Kidney glomerular epithelial cell (primary cell): ENCODE measurements around the gene SURF1.

Experiments used
- DNase-seq: peaks from one replicate; lab custom pipeline; 2025; lab: John Stamatoyannopoulos, UW

The SURF1 gene

GRCh38 chr9:133361507-133362092 lies 5.3 kb upstream of the SURF1 start:
- no peak for DNase-seq

DNA sequence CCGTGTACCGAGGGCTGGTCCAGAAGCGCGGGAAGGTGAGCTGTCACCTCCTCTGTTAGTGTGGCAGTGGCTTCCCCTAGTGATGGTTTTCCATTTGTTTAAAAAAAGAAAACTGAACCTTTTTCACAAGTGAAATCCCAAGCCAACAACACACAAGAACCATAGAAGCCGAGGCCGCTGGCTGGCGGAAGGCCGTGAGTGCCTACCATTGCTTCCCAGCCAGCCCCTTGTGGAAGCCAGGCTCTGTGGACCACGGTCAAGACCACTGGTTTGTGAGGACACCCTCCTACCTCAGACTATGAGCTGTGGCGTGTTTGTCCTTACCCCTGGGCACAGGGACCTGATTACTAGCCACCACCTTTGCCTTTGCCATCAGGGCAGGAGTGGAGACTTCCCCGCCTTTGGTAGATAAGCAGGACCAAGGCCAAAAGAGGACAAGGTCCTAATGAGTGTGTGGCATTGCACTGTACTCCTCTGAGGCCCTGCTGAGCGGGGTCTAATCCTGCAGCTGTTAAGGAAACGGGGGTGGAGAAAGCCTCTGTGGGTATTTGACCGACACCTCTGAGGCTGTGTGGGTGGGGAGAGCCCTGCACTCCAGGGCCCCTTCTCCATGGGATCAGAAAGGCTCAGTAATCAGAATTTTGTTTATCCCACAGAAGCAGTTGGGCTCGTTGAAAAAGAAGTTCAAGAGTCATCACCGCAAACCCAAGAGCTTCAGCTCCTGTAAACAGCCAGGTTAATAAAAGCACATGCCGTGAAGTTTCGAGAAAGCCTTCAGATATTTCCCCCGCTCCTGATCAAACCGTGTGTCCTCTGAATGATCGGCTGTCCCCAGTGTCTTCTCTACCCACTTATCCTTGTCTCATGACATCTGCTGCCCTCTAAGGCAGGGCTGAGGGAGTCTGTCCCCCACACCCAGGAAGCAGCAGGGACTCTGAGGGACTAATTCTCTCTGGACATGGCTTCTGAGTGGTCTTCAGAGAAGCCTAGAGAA lies 4.4 kb upstream of the SURF1 start:
- DNase-seq: no peak

DNA sequence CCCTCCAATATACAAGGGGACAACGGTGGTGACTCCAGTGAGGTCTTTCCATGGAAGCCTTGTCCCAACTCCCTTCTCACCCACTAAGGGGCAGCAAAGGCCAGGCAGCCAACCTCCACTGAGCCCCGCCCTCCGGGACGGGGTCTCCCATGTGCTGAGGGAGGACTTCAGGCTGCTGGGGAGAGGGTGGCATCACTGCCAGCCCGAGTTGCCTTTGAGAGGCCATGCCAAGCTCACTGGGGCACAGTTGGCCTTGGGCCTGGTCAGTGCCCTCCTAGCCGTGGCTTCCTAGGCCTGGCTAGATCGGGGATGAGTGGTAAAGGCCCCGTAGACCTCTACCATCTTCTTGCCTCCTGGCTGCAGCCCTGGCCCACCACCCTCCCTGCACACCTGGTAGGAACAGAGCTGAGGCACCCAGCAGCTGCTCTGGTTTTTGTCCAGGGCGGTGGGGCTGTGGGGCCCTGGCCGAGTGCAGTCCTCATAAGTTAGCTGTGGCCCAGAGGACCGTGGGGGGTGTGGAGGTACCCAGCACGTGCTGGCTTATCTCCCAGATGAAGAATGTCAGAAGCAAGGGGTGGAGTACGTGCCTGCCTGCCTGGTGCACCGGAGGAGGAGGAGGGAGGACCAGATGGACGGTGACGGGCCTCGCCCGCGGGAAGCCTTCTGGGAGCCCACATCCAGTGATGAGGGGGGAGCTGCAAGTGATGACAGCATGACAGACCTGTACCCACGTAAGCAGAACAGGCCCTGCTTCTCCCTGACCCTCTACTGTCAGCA lies 3.3 kb upstream of the SURF1 start:
- no peak for DNase-seq

- no peak for DNase-seq
Observed at GRCh38 chr9:133357656-133358055, 1.4 kb upstream of the SURF1 start.

DNA sequence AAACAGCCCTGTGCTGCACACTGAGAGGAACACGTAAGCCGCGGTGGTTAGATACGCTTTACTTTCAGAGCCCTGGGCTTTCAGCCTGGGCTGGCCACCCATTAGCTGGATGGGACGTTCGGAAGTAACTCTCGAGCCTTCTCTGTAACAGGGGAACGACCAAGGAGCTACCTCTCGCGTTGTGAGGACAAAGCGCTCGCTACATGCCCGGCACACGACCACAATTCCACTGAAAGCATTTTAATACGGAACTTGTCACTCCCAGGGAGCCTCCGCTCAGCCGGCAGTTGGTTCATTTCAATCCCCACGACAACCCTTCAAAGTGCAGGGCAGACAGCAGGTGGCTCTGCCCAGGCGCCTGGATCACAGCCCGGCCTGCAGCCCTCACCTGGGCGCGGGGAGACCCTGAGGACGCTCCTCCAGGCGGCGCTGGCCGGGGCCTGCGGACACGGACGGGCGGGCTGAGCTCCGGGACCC lies 368 bp downstream of the SURF1 start:
- no peak for DNase-seq

DNA sequence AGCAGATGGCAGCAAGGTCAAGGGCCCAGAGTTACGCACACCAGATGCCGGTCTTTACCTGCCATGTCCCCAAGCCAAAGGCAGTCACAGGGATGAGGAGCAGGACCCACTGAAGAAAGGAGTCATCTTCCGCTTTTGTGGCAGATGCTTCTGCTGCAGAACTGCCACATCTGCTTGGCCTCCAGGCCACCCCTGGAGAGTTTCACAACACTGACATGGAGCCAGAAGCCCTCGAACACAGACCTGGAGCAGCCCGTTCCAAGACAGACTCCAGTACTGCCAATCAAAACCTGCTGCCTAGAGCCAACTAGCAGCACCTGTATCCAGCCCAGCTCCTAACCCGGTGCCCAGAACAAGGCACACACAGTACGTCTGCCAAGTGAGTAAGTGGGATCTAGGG lies 1.5 kb downstream of the SURF1 start:
- no peak for DNase-seq

DNA sequence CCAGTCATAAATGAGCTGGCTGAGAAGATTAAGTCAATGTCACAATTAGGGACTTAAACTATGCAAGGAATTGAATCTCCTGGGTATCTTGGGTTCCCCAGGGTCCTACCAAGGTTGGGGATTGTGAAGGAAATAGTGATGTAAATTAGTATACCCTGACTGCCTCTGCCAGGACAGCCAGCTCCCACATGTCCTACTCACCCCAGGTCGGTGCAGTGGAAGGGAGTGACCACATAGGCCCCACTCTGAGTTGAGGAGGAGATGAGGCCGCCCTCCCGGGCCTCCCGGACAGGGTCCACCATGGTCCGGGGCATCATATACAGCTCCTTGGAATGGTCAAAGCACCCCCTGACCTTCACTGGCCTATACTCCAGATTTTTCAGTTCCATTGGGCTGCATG lies 2.7 kb downstream of the SURF1 start:
- no peak for DNase-seq

GRCh38 chr9:133352635-133353340 lies 3.5 kb downstream of the SURF1 start:
- DNase-seq: no peak

DNA sequence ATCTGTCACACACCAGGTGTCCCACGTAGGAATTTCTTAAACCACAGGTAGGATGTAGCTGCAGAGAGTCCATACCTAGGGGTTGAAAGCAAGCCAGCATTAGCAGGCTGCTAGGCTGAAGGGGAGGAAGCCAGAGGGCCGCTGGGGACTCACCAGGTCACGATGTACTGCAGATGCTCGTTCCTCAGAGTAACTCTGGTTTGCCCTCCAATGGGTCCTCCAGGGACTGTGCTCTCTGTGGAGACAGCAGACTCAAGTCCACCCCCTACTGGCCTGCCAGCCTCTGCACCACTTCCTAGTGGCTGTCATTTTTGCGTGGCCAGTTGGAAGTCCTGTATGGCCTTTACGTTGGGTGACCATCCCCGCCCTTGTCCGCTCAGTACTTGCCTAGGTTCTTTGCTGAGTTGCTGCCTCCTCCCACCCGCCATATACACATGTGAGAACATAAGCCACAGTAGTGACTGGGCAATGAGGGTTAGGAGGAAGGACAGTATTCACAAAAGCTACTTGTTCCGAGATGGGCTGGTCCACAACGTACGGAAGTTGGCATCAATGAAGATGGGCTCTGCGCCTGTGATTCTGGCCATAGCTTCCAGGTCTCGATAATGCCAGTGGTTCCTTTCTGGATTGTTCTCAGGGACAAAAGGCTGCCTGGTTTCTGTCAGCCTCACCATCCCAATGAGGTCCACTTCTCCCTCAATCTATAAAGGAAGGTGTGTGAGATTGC lies 4.2 kb downstream of the SURF1 start:
- no peak for DNase-seq

- DNase-seq: no peak
Observed at GRCh38 chr9:133351526-133351907, 4.8 kb downstream of the SURF1 start.

DNA sequence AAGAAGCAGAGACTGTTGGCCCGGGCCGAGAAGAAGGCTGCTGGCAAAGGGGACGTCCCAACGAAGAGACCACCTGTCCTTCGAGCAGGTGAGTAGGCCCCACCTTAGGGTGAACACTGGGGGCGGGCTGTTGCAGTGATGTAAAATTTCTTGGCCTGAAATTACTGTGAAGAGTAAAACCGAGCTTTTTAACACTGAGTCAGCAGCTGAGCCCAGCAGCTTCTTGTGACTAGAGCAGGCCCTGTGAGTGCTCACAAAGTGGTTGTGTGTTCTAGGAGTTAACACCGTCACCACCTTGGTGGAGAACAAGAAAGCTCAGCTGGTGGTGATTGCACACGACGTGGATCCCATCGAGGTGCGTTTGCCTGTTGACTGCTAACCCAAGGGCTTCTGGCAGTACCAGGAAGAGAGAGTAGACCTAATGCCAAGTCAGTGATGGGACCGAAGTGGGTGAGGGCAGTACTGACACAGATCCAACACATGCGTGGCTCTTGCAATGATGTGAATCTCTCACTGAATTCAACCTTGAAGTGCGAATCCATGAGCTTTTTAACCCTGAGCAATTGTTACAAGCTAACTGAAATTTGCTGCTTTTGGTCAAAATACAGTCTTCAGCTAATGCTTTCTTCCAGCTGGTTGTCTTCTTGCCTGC lies 6.2 kb downstream of the SURF1 start:
- no peak for DNase-seq

DNA sequence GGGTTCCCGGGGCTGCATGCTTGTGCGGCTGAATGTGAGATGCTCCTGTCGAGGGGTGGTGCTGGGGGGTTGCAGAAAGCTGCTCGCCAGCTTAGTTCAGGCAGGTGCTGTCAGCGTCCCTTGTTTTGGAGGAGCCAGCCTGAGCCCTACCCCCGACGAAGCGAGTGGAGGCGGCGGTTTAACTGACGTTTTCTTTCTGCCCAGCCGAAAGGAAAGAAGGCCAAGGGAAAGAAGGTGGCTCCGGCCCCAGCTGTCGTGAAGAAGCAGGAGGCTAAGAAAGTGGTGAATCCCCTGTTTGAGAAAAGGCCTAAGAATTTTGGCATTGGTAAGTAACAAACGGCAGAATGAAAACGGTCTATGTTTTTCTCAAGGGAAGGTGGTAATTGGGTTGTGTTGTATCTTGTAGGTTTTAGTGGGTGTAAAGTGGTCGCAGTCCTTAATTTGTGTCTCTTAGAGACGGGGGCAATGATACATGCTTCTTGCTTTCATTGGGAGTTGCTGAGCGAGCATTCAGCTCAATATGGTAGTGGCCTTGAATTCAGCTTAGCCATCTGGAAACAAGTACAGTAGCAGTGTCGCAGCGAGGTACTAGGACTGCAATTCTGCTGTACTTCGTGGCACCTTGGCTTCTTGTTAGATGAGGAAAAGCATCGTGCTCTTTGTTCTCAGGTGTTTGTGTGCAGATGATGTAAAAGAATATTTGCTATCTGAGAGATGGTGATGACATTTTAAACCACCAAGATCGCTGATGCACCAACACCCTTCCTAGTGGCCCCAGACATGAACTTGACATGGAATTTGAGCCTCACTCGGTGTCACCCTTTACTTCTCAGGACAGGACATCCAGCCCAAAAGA lies 7.3 kb downstream of the SURF1 start:
- DNase-seq: no peak

- peak; percentile 93 for DNase-seq
Observed at GRCh38 chr9:133347985-133348717, 8.1 kb downstream of the SURF1 start, which contains the start of the genes MED22 and RPL7A. TSS of gene MED22 (minus strand) at chr9:133348131. CDS start at chr9:133346662, 1,469 bp downstream. TSS of gene RPL7A (plus strand) at chr9:133348218. CDS start at chr9:133348244, 26 bp downstream.

DNA sequence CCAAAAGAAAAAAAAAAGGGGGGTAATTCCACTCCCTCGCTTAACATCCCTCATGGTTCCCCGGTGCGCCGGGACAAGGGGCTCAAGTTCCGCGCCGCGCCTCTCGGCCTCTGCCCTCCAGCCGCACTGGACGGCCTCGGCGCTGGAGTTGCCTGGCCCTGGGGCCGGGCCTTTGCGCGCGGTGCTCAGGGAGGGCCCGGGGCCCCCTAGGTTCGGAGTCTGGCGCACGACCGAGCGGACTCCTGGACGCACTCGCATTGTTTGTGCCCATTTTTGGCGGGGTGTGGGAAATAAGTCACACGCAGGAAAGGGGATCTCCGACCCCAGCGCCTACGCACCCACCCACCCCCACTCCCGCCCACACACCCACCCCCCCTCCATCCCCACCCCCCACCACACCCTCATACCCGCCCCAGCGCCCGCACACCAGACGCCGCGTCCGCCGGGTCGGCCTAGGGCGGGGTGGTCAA lies 8.7 kb downstream of the SURF1 start:
- DNase-seq: no peak

DNA sequence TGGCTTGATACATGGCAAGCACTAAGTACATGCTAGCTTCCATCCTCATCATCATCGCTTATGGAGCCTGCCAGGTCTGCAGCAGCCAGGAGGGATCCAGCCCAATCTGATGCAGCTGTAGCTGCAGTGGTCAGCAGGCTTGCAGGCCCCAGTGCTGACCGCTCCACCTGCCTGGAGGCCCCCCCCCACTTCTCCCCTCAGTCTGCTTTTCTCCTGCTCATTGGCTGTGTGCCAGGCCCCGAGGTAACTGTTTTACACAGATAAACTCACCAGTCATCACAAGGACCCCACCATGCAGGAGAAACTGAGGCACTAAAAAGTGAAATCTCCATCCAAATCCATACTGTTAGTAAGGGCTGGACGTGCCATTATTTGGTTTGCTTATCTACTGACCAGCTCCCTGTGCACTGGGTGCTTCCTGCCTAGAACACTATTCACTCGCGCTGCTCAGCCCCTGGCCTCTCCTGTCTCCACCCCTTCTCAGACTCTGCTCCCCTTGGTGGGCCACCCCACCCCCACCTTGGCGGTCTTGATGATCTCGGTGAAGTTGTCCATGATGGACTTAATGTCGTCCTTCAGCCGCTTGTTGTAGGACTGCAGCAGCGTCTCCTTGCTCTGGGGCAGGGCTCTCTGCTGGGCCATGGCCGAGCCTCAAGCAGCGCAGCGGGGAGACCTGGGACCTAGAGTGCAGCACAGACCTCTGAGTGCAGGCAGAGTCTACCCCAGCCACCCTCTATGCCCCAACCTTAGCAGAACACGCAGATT lies 10.1 kb downstream of the SURF1 start:
- no peak for DNase-seq

DNA sequence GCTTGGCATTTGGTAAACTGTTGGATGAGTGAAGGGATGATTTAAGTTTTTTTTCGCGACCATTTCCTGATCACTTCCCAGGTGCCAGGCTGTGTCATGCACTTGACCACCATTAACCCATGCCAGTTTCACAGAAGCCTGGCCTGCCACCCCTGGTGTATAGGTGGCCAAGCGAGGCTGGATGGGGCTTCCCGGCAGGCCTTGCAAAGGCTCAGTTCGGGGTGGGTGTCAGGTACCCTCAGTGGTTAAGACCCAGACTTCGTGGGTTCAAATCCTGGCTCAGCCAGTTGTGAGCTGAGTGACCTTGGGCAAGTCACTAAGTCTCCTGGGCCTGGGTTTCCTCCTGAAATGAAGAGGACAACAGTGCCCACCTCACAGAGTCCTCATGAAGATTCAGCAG lies 10.7 kb downstream of the SURF1 start:
- no peak for DNase-seq

- DNase-seq: no peak
Observed at GRCh38 chr9:133344979-133345378, 11.3 kb downstream of the SURF1 start.

GRCh38 chr9:133344071-133344470 lies 12.2 kb downstream of the SURF1 start:
- no peak for DNase-seq
